ENCODE results near the gene ROPN1L.
"Not testable (repeated sequence)": the region's sequence is repeated elsewhere in the genome, so short reads cannot be mapped to it uniquely, and the experiment has no call there.

The ROPN1L gene

GRCh38 chr5:10441083-10441991 lies at the start of gene ROPN1L:
ROPN1L (plus strand) TSS chr5:10441879; CDS start chr5:10442168, 289 bp downstream.
- peak; percentile 93 for DNase-seq (ENCODE audit: low spot score)

- not testable (repeated sequence) for DNase-seq (ENCODE audit: low spot score)
Measured at GRCh38 chr5:10392567-10393328, 48.9 kb upstream of the ROPN1L start.

GRCh38 chr5:10393491-10393890 lies 48.2 kb upstream of the ROPN1L start:
- no peak for DNase-seq (ENCODE audit: low spot score)

GRCh38 chr5:10396552-10396951 lies 45.1 kb upstream of the ROPN1L start:
- no peak for DNase-seq (ENCODE audit: low spot score)

GRCh38 chr5:10399839-10400238 lies 41.8 kb upstream of the ROPN1L start:
- DNase-seq (ENCODE audit: low spot score): no peak

- no peak for DNase-seq (ENCODE audit: low spot score)
Measured at GRCh38 chr5:10400411-10400810, 41.3 kb upstream of the ROPN1L start.

GRCh38 chr5:10400831-10401230 lies 40.8 kb upstream of the ROPN1L start:
- DNase-seq (ENCODE audit: low spot score): no peak

- no peak for DNase-seq (ENCODE audit: low spot score)
Measured at GRCh38 chr5:10401498-10401897, 40.2 kb upstream of the ROPN1L start.

- no peak for DNase-seq (ENCODE audit: low spot score)
Measured at GRCh38 chr5:10403829-10404228, 37.9 kb upstream of the ROPN1L start.

GRCh38 chr5:10406651-10407050 lies 35.0 kb upstream of the ROPN1L start:
- DNase-seq (ENCODE audit: low spot score): no peak

GRCh38 chr5:10409504-10409903 lies 32.2 kb upstream of the ROPN1L start:
- no peak for DNase-seq (ENCODE audit: low spot score)

GRCh38 chr5:10410662-10411061 lies 31.0 kb upstream of the ROPN1L start:
- no peak for DNase-seq (ENCODE audit: low spot score)

- DNase-seq (ENCODE audit: low spot score): no peak
Measured at GRCh38 chr5:10411336-10411735, 30.3 kb upstream of the ROPN1L start.

GRCh38 chr5:10416868-10417267 lies 24.8 kb upstream of the ROPN1L start:
- DNase-seq (ENCODE audit: low spot score): no peak

- DNase-seq (ENCODE audit: low spot score): no peak
Measured at GRCh38 chr5:10418654-10419345, 22.9 kb upstream of the ROPN1L start.

- no peak for DNase-seq (ENCODE audit: low spot score)
Measured at GRCh38 chr5:10420468-10420867, 21.2 kb upstream of the ROPN1L start.

GRCh38 chr5:10420932-10421331 lies 20.7 kb upstream of the ROPN1L start:
- no peak for DNase-seq (ENCODE audit: low spot score)

GRCh38 chr5:10421896-10422691 lies 19.6 kb upstream of the ROPN1L start:
- no peak for DNase-seq (ENCODE audit: low spot score)

GRCh38 chr5:10423022-10423421 lies 18.7 kb upstream of the ROPN1L start:
- DNase-seq (ENCODE audit: low spot score): no peak

GRCh38 chr5:10424124-10424731 lies 17.5 kb upstream of the ROPN1L start:
- no peak for DNase-seq (ENCODE audit: low spot score)

GRCh38 chr5:10427201-10427600 lies 14.5 kb upstream of the ROPN1L start:
- no peak for DNase-seq (ENCODE audit: low spot score)

Data from left forelimb (tissue), 1 donor.